HG03139 (cell line): ENCODE results near the gene MT1G.
"Not testable (repeated sequence)": the region's sequence is repeated elsewhere in the genome, so short reads cannot be mapped to it uniquely, and the experiment has no call there.

ENCODE experiments used
- ATAC-seq: cut with Tn5 transposase; IDR thresholded peaks from one replicate; pipeline ENCODE4 v1.9.1; 2021; ENCODE audit not compliant: unreplicated experiment

Gene MT1G

DNA sequence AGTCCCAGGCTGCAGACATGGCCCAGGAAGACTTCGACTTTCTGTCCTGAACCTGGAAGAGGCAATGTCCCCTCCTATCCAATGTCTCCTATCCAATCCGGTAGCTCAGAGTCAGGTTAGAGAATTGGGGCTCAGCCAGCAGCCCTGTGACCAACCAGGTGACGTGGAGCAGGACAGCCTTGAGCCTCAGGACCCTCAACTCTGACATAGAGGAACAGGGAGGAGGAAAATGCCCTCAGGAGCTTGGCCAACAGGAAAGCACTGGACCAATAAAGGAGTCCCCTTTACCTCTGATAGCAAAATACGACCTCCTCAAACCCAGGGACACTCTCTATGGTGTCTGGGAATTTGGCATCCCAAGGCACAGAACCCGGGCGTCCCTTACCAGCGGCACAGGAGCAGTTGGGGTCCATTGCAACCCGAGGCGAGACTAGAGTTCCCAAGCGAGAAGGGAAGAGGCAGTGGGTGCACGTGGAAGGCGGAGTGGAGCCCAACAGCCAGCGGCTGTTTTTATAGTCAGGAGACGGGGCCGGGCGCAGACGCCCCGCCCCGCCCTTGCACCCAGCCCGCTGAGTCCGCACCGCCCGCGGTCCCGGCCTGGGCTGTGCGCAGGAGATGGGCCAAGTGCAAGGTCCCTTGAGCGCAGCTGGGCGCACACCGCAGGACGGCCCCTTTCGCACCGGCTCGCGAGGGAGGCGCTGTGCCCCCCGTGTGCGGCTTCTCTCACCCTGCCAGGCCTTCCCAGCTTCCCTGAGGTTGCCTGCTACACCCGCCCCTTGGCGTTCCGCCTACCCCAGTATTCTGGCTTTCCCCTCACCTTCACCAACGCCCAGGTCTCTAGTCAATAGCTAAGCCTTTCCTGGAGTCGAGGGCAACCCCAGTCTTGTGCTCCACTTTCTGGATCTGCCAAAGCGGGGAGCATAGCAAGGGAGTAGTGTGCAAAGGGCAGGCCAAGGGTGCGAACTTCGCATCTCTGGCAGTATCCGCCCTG, at the start of gene MT1G:
Gene MT1G, minus strand, starts transcription at position 485 of the 991 bp plus-strand sequence. Its CDS starts 72 bp downstream, at position 413.
- no peak for ATAC-seq

DNA sequence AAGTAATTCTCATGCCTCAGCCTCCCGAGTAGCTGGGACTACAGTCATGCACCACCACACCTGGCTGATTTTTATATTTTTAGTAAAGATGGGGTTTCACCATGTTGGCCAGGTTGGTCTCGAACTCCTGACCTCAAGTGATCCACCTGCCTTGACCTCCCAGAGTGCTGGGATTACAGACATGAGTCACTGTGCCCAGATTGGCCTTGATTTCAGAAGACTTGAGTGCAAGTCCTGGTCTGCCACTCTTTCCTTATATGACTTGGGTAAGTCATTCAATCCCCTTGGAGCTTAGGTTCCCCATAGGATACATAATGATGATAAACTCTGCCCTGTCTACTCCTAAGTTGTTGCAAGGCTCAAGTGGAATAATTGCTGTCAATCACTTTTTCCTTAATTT, 49.7 kb upstream of the MT1G start:
- ATAC-seq, result not testable (repeated sequence)

DNA sequence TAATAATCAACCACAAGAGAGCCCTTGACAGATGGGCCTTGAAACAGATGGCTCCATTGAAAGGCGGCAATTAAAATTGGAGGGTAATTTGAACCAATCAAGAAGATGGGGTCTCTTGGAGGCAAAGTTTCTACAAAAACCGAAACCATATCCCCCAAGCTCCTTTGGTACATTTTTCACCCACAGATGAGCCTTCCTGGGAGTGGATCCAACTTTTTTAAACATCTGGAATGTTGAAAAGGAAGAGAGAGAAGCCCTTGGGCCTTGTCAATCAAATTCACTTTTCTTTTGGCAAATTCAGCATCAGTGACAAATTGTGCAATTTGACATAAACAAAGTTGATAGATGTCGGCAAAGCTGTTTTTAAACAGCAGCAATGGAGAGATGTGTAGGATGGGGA, 48.9 kb upstream of the MT1G start:
- no peak for ATAC-seq

DNA sequence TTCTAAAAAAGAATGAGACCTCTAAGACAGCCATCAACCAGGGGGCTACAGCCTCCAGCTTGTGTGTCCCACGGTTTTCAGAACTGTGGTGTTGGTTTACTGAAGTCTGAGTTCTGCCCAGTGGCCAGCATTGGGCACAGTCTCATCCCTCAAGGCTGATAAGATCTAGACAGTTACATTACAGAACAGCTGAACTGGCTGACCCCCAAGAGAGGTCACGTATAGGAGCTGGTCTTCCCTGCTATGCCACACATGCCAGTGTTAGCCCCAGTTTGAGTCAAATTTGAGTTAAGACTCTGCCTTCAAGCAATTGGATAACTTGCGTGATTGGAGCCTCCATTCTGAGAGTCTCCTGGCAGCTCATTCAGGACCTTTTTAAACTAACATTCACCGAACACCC, 47.3 kb upstream of the MT1G start:
- ATAC-seq, result no peak

DNA sequence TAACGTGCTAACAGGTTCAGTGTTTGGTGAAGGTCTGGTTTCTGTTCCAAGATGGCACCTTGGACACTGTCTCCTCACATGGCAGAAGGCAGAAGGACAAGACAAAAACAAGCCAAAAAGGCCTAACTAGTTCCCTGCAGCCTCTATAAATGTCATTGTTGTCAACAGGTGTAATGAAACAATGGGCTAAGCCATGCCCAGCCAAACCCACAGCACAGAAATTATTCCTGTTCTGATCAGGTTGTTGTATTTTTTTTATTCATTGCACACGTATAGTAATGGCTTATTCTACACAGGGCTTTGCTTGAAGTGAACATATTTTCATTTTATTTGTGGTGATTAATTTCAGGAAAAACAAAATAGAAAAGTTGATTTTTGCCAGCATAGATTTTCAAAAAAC, 45.9 kb upstream of the MT1G start:
- no peak for ATAC-seq

GRCh38 chr16:56711862-56712261, 44.0 kb upstream of the MT1G start:
- no peak for ATAC-seq

GRCh38 chr16:56710181-56710737, 42.4 kb upstream of the MT1G start:
- no peak for ATAC-seq

GRCh38 chr16:56709443-56710040, 41.7 kb upstream of the MT1G start:
- ATAC-seq, result no peak

- ATAC-seq, result no peak
These were observed 40.9 kb upstream of the MT1G start for GRCh38 chr16:56708525-56709442.

DNA sequence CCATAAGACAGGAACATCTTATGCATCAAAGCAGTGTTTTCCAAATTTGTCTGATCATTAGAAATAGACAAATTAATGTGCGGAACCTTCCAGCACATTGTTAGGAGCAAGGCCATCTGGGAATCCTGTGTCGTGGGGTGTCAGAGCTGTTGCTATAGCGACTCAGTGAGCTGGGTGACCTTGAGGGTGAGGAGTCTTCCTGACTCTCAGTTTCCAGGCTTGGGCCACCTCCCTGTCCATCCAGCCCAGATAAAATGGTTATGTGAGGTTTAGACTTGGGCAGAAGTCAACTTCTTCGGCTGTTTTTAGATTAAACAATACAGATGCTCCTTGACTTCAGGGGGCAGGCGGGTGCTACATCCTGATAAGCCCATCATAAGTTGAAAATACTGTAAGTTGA, 35.0 kb upstream of the MT1G start:
- no peak for ATAC-seq

DNA sequence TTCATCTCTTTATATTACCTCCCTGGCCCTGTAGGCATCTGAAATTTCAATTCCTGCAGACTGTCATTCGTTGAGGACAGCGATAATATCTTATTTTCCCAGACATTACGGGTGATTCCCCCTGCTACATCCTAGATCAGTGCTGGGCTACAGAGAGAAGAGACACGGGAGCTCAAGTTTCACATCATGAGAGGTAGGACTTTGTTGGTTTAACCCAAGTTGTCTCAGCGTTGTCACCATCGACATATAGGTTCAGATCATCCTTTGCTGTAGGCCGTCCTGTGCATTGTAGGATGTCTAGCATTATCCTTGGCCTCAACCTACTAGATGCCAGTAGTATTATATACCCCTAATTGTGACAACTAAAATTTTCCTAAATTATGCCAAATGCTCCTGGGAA, 33.7 kb upstream of the MT1G start:
- no peak for ATAC-seq

DNA sequence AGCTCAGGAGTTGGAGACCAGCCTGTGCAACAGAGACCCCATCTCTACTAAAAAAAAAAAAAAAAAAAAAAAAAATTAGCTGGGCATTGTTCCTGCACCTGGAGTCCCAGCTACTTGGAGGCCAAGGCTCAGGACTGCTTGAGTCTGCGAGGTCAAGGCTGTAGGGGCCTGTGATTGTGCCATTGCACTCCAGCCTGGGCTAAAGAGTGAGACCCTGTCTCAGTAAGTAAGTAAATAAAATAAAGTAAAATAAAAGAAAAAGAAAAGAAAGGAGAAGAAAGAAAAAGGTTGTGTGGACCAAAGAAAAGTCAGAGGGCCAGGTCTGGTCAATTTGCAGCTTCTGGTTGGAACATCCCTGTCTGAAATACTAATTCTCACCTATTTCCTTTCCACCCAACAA, 32.8 kb upstream of the MT1G start:
- no peak for ATAC-seq

GRCh38 chr16:56700195-56700594, 32.3 kb upstream of the MT1G start:
- ATAC-seq, result no peak

DNA sequence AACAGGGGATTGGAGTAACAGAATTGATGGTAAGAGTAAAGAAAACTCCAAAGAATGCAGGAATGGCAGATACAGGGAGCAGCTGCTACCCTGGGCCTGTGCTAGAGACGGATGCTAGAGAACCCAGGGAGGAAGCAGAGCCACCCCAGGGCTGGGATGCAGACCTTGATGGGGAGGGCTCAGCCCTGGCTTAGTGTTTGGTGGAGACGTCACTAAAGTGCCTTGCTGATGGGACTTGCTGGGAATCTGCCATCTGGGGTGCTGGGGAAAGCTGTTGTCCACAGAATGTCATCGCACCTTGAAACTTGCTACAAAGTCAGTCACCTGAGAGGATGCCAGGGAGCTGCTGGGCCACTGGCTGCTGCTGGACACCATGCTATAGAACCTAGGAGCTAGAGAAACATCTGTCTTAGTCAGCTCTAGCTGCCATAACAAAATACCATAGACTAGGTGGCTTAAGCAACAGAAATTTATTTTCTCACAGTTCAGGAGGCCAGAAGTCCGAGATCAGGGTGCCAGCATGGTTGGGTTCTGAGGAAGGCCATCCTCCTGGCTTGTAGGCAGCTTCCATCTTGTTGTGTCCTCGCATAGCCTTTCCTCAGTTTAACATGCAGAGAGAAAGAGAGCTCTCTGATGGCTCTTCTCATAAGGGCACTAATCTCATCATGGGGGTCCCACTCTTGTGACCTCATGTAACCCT, 29.7 kb upstream of the MT1G start:
- no peak for ATAC-seq

GRCh38 chr16:56695246-56695645, 27.4 kb upstream of the MT1G start:
- ATAC-seq, result no peak

- no peak for ATAC-seq
These were observed 24.0 kb upstream of the MT1G start for GRCh38 chr16:56691885-56692284.

GRCh38 chr16:56690420-56691122, 22.7 kb upstream of the MT1G start:
- no peak for ATAC-seq

DNA sequence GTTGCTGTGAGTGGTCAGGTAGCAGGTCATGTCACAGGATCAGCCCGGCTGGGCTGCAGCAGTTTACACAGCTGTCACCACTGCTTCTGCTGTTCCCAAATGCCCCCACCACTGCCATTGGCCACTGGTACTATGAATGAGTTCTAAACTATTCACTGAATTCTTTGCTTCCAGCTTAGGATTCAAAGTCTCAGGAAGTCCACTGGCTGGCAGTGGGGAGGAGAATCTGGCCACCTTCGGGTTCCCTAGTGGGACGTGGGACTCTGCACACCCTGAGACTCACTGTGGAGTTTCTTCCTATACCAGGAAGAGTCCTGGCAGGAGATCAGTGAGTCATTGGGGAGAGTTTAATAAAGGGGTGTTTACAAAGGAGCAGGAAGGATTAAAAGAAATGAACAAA, 21.3 kb upstream of the MT1G start:
- no peak for ATAC-seq

DNA sequence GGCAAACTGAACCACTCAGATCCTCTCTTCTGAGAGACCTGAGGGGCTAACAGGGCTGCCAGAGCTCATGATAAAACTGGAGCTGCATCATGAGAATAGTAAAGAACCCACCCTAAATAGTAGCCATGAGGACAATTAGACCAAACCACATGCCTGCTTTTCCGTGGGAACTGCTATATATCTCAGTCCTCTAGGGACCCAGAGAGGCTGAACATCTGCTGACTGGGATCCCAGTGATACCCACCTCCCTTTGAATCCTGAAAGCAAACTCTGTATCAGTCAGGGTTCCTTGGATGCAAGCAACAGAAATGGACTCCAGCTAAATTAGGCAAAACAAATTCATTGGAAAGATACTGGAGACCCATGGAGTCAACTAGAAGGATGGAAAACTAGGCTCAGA, 20.9 kb upstream of the MT1G start:
- ATAC-seq, result no peak

DNA sequence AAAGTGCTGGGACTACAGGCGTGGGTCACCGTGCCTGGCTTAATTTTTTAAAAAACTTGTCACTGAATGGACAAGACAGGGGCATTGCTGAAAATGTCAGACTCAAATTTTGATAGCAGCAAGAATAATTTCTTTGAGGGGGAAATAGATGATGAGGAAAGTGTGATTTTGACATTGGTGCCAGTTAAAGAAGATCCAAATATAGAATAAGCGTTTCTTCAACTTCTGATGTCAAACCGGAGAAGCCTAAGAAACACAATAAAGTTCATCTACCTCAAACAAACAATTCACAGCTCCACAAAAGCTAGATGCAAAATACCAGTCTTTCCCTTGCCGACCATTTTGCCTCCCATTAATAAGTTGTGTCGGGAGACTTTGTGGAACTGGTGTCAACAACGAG, 18.9 kb upstream of the MT1G start:
- no peak for ATAC-seq
